Activated CD4-positive, alpha-beta memory T cell treated with anti-CD3 and anti-CD28 coated beads, Interleukin-2, amount 10 ng/mL, durations not matched to agents 7 days and 5 days (primary cell): ENCODE measurements around the gene BPTF. TPM values are rescaled to one million over a fixed set of nuclear protein-coding genes. Genes with fewer than 3 reads are reported as not detected.
A peak's percentile ranks its signal among the peaks of the same experiment; 100 is the strongest.
"Not testable (repeated sequence)": the region's sequence is repeated elsewhere in the genome, so short reads cannot be mapped to it uniquely, and the experiment has no call there.

Experiments
- CTCF ChIA-PET: fragments of 350-600 bp; sonication (Branson Sonifier 250); formaldehyde crosslinking; loops from one replicate; lab custom pipeline; 2021; ENCODE audit warnings: antibody characterized with exemption, inconsistent platforms; lab: Charles Lee
- POLR2A ChIA-PET: fragments of 350-600 bp; sonication (Branson Sonifier 250); formaldehyde crosslinking; loops from one replicate; lab custom pipeline; 2021; ENCODE audit warnings: antibody characterized with exemption; lab: Charles Lee
- DNase-seq: peaks from one replicate; pipeline ENCODE4 v3.0.0-alpha.2; 2020
- H3K27ac Mint-ChIP-seq: one replicate; pipeline ENCODE4 v1.8.0; 2021; ENCODE audit warnings: mild to moderate bottlenecking, mixed read lengths
- H3K27me3 Mint-ChIP-seq: one replicate; pipeline ENCODE4 v1.8.0; 2021; ENCODE audit warnings: mixed read lengths
- H3K36me3 Mint-ChIP-seq: one replicate; pipeline ENCODE4 v1.8.0; 2021; ENCODE audit warnings: low read depth, mixed read lengths
- H3K4me1 Mint-ChIP-seq: one replicate; pipeline ENCODE4 v1.8.0; 2021; ENCODE audit warnings: mixed read lengths
- H3K4me3 Mint-ChIP-seq: one replicate; pipeline ENCODE4 v1.8.0; 2021; ENCODE audit warnings: mild to moderate bottlenecking, mixed read lengths
- H3K9me3 Mint-ChIP-seq: one replicate; pipeline ENCODE4 v1.8.0; 2021; ENCODE audit warnings: mixed read lengths
- total RNA-seq, 2 experiments: library from RNA; stranded (reverse); gene quantifications; one replicate each; pipeline ENCODE4 v1.2.3, GENCODE V29; 2021

Gene BPTF
- total RNA-seq, 2 experiments from 2014 or later = 92.9 to 94.5 TPM

GRCh38 chr17:67837965-67838364, 12.7 kb downstream of the BPTF start:
- Mint-ChIP-seq H3K4me3 (no peak overlapping the region), H3K27me3 (no peaks in the 10 kb centered on the region), H3K36me3 (peaks cover 15% of the 10 kb centered on the region), H3K9me3 (no peaks in the 10 kb centered on the region), H3K27ac (no peak overlapping the region), H3K4me1 (peaks cover 40% of the 10 kb centered on the region)
- DNase-seq = no peak
- ChIA-PET POLR2A (interaction anchor here (1.8 kb wide), 1 partner anchor 14 kb away, joined by 4 read pairs; no protein-coding TSS in a partner anchor), CTCF (no interaction called here)

- CTCF ChIA-PET = no interaction called here
- H3K27me3 Mint-ChIP-seq = no peaks in the 10 kb centered on the region
- peaks cover 40% of the 10 kb centered on the region for H3K4me1 Mint-ChIP-seq
- DNase-seq = no peak
- POLR2A ChIA-PET = interaction anchor here (1.8 kb wide), 1 partner anchor 14 kb away, joined by 4 read pairs; no protein-coding TSS in a partner anchor
- no peak overlapping the region for H3K4me3 Mint-ChIP-seq
- H3K9me3 Mint-ChIP-seq = no peaks in the 10 kb centered on the region
- H3K36me3 Mint-ChIP-seq = peaks cover 12% of the 10 kb centered on the region
- H3K27ac Mint-ChIP-seq = no peak overlapping the region
Observed at GRCh38 chr17:67838538-67838937, 13.2 kb downstream of the BPTF start.

GRCh38 chr17:67841992-67842391, 16.7 kb downstream of the BPTF start:
- CTCF ChIA-PET = no interaction called here
- peaks cover 20% of the 10 kb centered on the region for H3K4me1 Mint-ChIP-seq
- no peak for DNase-seq
- POLR2A ChIA-PET = no interaction called here
- no peak overlapping the region for H3K4me3 Mint-ChIP-seq
- no peak overlapping the region for H3K27ac Mint-ChIP-seq
- no peaks in the 10 kb centered on the region for H3K9me3 Mint-ChIP-seq
- H3K27me3 Mint-ChIP-seq = no peaks in the 10 kb centered on the region
- H3K36me3 Mint-ChIP-seq = peaks cover 6% of the 10 kb centered on the region

- ChIA-PET POLR2A (no interaction called here), CTCF (no interaction called here)
- peaks cover 6% of the 10 kb centered on the region for H3K36me3 Mint-ChIP-seq
- peaks cover 17% of the 10 kb centered on the region for H3K4me1 Mint-ChIP-seq
- H3K4me3 Mint-ChIP-seq = no peak overlapping the region
- H3K27ac Mint-ChIP-seq = no peak overlapping the region
- DNase-seq = no peak
- H3K27me3 Mint-ChIP-seq = no peaks in the 10 kb centered on the region
- H3K9me3 Mint-ChIP-seq = no peaks in the 10 kb centered on the region
Observed at GRCh38 chr17:67842648-67843047, 17.3 kb downstream of the BPTF start.

GRCh38 chr17:67845374-67845773, 20.1 kb downstream of the BPTF start:
- CTCF ChIA-PET = no interaction called here
- Mint-ChIP-seq H3K27me3 (no peaks in the 10 kb centered on the region), H3K4me3 (no peak overlapping the region), H3K27ac (no peak overlapping the region), H3K36me3 (peaks cover 10% of the 10 kb centered on the region), H3K9me3 (no peaks in the 10 kb centered on the region), H3K4me1 (peaks cover 10% of the 10 kb centered on the region)
- POLR2A ChIA-PET = interaction anchor here (1.2 kb wide), 1 partner anchor 20 kb away, joined by 4 read pairs; the partner anchor contains the start of gene BPTF
- DNase-seq = no peak

GRCh38 chr17:67848189-67848588, 22.9 kb downstream of the BPTF start:
- H3K27me3 Mint-ChIP-seq, H3K4me1 Mint-ChIP-seq, H3K4me3 Mint-ChIP-seq, H3K27ac Mint-ChIP-seq, CTCF ChIA-PET, DNase-seq, POLR2A ChIA-PET, H3K9me3 Mint-ChIP-seq: not testable (repeated sequence)
- H3K36me3 Mint-ChIP-seq = peaks cover 16% of the 10 kb centered on the region

GRCh38 chr17:67848846-67849245, 23.5 kb downstream of the BPTF start:
- DNase-seq, H3K27me3 Mint-ChIP-seq, CTCF ChIA-PET, POLR2A ChIA-PET, H3K9me3 Mint-ChIP-seq, H3K27ac Mint-ChIP-seq, H3K4me1 Mint-ChIP-seq, H3K4me3 Mint-ChIP-seq: not testable (repeated sequence)
- peaks cover 18% of the 10 kb centered on the region for H3K36me3 Mint-ChIP-seq

- ChIA-PET CTCF (interaction anchor here (0.6 to 0.7 kb wide), 2 partner anchors 12 to 50 kb away, joined by 3 to 4 read pairs; no protein-coding TSS in a partner anchor), POLR2A (interaction anchor here (0.5 kb wide), 1 partner anchor 126 kb away, joined by 4 read pairs; no protein-coding TSS in a partner anchor)
- Mint-ChIP-seq H3K4me1 (peaks cover 14% of the 10 kb centered on the region), H3K4me3 (no peak overlapping the region), H3K9me3 (no peaks in the 10 kb centered on the region), H3K36me3 (peaks cover 35% of the 10 kb centered on the region), H3K27me3 (no peaks in the 10 kb centered on the region), H3K27ac (no peak overlapping the region)
- no peak for DNase-seq
Observed at GRCh38 chr17:67850991-67851631, 25.8 kb downstream of the BPTF start.

- no peak for DNase-seq
- POLR2A ChIA-PET = no interaction called here
- CTCF ChIA-PET = no interaction called here
- H3K4me3 Mint-ChIP-seq = no peak overlapping the region
- H3K36me3 Mint-ChIP-seq = peaks cover 47% of the 10 kb centered on the region
- peaks cover 32% of the 10 kb centered on the region for H3K4me1 Mint-ChIP-seq
- no peak overlapping the region for H3K27ac Mint-ChIP-seq
- no peaks in the 10 kb centered on the region for H3K9me3 Mint-ChIP-seq
- no peaks in the 10 kb centered on the region for H3K27me3 Mint-ChIP-seq
Observed at GRCh38 chr17:67853703-67854102, 28.4 kb downstream of the BPTF start.

- no peak overlapping the region for H3K4me3 Mint-ChIP-seq
- H3K36me3 Mint-ChIP-seq = peaks cover 42% of the 10 kb centered on the region
- no peak for DNase-seq
- H3K27me3 Mint-ChIP-seq = no peaks in the 10 kb centered on the region
- POLR2A ChIA-PET = no interaction called here
- H3K9me3 Mint-ChIP-seq = no peaks in the 10 kb centered on the region
- CTCF ChIA-PET = interaction anchor here (1.0 kb wide), 1 partner anchor 30 kb away, joined by 3 read pairs; no protein-coding TSS in a partner anchor
- H3K4me1 Mint-ChIP-seq = peaks cover 33% of the 10 kb centered on the region
- no peak overlapping the region for H3K27ac Mint-ChIP-seq
Observed at GRCh38 chr17:67854378-67854777, 29.1 kb downstream of the BPTF start.

GRCh38 chr17:67855504-67856324, 30.4 kb downstream of the BPTF start:
- Mint-ChIP-seq H3K4me3 (peak overlapping the region; percentile 12), H3K36me3 (peaks cover 36% of the 10 kb centered on the region), H3K9me3 (no peaks in the 10 kb centered on the region), H3K27ac (peak overlapping the region; percentile 22), H3K4me1 (peaks cover 36% of the 10 kb centered on the region), H3K27me3 (no peaks in the 10 kb centered on the region)
- DNase-seq = no peak
- ChIA-PET CTCF (interaction anchor here (0.6 to 1.0 kb wide), 2 partner anchors 32 to 390 kb away, joined by 3 read pairs; no protein-coding TSS in a partner anchor), POLR2A (interaction anchor here (2.2 kb wide), 1 partner anchor 30 kb away, joined by 6 read pairs; the partner anchor contains the start of gene BPTF)

- Mint-ChIP-seq H3K36me3 (peaks cover 37% of the 10 kb centered on the region), H3K4me1 (peaks cover 39% of the 10 kb centered on the region)
- H3K9me3 Mint-ChIP-seq, H3K27me3 Mint-ChIP-seq, DNase-seq, H3K27ac Mint-ChIP-seq, CTCF ChIA-PET, H3K4me3 Mint-ChIP-seq: not testable (repeated sequence)
- POLR2A ChIA-PET = interaction anchor here (2.2 kb wide), 1 partner anchor 31 kb away, joined by 6 read pairs; the partner anchor contains the start of gene BPTF
Observed at GRCh38 chr17:67856402-67856801, 31.1 kb downstream of the BPTF start.
